Chondrocyte (in vitro differentiated cells): Measurements from ENCODE around the gene HAUS3. TPM values are rescaled to one million over a fixed set of nuclear protein-coding genes. Genes with fewer than 3 reads are reported as not detected.
A peak's percentile ranks its signal among the peaks of the same experiment; 100 is the strongest.

ENCODE experiments used
- DNase-seq: peaks from one replicate; pipeline ENCODE4 v3.0.0; 2021; ENCODE audit warnings: mixed read lengths, low spot score
- H3K27ac Mint-ChIP-seq: one replicate; pipeline ENCODE4 v1.8.0; 2021; ENCODE audit warnings: mild to moderate bottlenecking, moderate library complexity, mixed read lengths; ENCODE audit not compliant: unreplicated experiment
- H3K27me3 Mint-ChIP-seq: 2 replicates; pipeline ENCODE4 v1.8.0; 2021; ENCODE audit warnings: low read depth, mixed read lengths
- H3K36me3 Mint-ChIP-seq: 2 replicates; pipeline ENCODE4 v1.8.0; 2021; ENCODE audit warnings: low read depth, mixed read lengths
- H3K4me1 Mint-ChIP-seq: 2 replicates; pipeline ENCODE4 v1.8.0; 2021; ENCODE audit warnings: low read depth, mild to moderate bottlenecking, mixed read lengths
- H3K4me3 Mint-ChIP-seq: one replicate; pipeline ENCODE4 v1.8.0; 2021; ENCODE audit warnings: mild to moderate bottlenecking, moderate library complexity, mixed read lengths; ENCODE audit not compliant: unreplicated experiment
- H3K9me3 Mint-ChIP-seq: 2 replicates; pipeline ENCODE4 v1.8.0; 2021; ENCODE audit warnings: low read depth, mixed read lengths
- total RNA-seq: library from RNA; stranded (reverse); gene quantifications from 3 replicates; pipeline ENCODE4 v1.2.1, GENCODE V29; 2021
- TF ChIP-seq, protein P1 (sequence below): fragments of 200-600 bp; sonication (generic); IDR thresholded peaks from 2 replicates; pipeline ENCODE4 v1.5.0; 2021; ENCODE audit warnings: antibody characterized with exemption, mild to moderate bottlenecking, moderate library complexity

Gene HAUS3
- total RNA-seq, 1 donor from 2014 or later: 10.0 TPM

DNA sequence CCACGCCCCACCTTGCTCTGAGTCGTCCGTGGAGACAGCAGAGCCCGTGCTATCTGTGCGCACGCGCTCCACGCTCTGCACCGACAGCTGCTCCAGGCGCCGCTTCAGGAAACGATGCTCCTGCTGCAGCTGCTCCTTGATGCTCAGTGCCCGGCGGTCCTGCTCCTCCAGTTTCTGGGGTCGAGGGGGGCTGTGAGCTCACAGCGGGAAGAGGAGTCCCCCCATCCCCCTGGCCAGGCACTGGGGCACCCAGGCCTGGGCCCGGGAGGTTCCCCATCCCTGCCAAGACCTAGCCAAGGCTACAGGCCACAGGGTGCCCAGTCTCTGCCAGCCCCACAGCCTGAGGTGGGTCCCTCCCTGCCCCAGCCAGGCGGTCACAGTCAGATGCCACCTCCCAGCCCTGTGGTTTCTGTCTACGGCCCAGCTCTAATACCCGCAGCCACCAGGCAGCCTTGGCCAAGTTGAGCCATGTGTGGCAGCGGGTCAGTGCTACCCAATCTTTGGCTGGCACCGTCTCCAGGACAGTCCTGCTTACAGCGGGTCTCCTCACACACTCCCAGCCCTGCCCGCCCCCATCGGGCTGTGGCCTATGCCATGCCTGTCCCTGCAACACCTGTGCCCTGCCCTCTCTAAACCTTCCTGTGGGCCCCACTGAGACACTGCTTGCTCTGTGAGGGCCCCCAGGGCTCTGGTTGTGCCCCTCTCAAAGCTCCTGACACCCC is 9.3 kb upstream of the HAUS3 start:
- H3K4me1 Mint-ChIP-seq: no peaks in the 10 kb centered on the region

DNA sequence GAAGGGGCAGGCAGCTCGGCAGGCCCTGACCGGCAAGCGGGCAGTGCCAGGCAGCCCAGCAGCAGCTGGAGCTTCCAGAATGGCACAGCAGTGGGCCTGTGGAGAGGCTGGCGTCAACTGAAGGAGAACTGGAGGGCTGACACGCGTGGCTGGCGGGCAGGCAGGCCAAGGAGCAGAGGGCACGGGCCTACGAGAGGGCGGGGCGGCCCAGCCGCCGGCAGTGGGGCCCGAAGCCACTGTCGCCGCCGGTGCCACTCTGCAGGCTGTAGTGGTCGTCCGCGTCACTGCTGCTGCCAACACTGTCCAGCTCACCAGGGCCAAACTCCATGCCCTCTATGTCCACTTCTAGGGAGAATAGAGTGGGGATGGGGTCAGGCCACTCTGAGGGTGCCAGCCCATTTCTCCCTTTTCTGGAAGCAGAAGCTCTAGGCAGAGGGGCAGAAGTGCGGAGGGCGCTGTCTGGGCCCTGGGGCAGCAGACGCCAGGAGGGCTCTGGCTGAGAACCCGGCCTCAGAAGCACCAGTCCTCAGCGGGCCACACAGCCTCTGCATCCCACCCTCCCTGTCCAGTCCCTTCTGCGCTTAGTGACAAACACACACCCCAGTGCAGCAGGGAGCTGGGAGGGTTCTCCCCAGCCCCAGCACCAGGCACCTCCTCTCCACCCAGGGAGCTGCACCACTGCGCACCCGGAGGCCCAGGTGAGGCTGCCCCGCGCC is 8.6 kb upstream of the HAUS3 start:
- no peak overlapping the region for H3K27ac Mint-ChIP-seq
- peaks cover 2% of the 10 kb centered on the region for H3K4me1 Mint-ChIP-seq
- TF ChIP-seq, protein P1, sequence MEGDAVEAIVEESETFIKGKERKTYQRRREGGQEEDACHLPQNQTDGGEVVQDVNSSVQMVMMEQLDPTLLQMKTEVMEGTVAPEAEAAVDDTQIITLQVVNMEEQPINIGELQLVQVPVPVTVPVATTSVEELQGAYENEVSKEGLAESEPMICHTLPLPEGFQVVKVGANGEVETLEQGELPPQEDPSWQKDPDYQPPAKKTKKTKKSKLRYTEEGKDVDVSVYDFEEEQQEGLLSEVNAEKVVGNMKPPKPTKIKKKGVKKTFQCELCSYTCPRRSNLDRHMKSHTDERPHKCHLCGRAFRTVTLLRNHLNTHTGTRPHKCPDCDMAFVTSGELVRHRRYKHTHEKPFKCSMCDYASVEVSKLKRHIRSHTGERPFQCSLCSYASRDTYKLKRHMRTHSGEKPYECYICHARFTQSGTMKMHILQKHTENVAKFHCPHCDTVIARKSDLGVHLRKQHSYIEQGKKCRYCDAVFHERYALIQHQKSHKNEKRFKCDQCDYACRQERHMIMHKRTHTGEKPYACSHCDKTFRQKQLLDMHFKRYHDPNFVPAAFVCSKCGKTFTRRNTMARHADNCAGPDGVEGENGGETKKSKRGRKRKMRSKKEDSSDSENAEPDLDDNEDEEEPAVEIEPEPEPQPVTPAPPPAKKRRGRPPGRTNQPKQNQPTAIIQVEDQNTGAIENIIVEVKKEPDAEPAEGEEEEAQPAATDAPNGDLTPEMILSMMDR: no peak
- H3K9me3 Mint-ChIP-seq: no peaks in the 10 kb centered on the region
- peaks cover 20% of the 10 kb centered on the region for H3K36me3 Mint-ChIP-seq
- H3K4me3 Mint-ChIP-seq: no peak overlapping the region
- H3K27me3 Mint-ChIP-seq: no peaks in the 10 kb centered on the region
- DNase-seq: peak; percentile 91

More for the DNA sequence above, 9.3 kb upstream of the HAUS3 start:
- TF ChIP-seq, protein P1: no peak
- H3K4me3 Mint-ChIP-seq: no peak overlapping the region
- peaks cover 20% of the 10 kb centered on the region for H3K36me3 Mint-ChIP-seq
- peak; percentile 80 for DNase-seq
- H3K9me3 Mint-ChIP-seq: no peaks in the 10 kb centered on the region
- H3K27ac Mint-ChIP-seq: no peak overlapping the region
- H3K27me3 Mint-ChIP-seq: no peaks in the 10 kb centered on the region

DNA sequence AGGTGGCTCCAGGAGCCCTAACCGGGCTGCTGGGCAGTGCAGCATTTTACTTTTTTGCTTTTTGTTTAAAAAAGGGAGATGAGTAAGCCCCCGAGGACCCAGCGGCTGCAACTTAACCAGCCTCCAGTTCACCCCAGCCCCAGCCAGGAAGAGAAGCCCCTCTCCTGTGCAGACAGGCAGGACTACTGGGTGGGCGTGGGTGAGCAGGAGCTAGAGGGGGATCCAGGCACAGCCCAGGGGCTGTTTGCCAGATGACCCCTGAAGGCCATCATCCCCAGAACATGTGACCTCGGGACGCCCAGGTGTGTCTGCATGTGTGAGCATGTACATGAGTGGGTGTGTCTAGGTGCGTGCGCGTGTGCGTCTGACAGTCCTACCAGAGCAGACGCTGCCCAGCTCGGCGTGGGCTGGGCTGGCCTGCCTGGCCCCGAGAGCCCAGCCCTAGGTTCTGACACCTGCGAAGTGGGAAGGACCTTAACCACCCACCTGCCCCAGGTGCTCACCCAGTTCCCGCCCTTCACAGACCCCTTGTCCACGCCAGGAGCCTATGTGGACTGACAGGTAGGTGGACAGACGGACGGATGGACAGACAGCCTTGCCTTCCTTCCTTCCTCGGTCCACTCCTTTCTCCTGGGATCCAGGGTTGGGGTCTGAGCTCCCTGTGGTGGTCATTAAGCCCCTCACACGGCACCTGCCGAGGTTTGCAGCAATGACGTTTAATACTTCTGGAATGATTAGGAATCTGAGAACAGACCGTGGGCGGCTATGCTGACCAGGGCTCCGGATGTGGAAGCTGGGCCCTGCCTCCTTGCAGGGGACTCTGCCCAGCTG is 7.8 kb upstream of the HAUS3 start:
- peak; percentile 87 for DNase-seq
- no peaks in the 10 kb centered on the region for H3K27me3 Mint-ChIP-seq
- H3K9me3 Mint-ChIP-seq: no peaks in the 10 kb centered on the region
- no peak overlapping the region for H3K4me3 Mint-ChIP-seq
- no peak overlapping the region for H3K27ac Mint-ChIP-seq
- peaks cover 10% of the 10 kb centered on the region for H3K4me1 Mint-ChIP-seq
- peaks cover 17% of the 10 kb centered on the region for H3K36me3 Mint-ChIP-seq
- TF ChIP-seq, protein P1: no peak

DNA sequence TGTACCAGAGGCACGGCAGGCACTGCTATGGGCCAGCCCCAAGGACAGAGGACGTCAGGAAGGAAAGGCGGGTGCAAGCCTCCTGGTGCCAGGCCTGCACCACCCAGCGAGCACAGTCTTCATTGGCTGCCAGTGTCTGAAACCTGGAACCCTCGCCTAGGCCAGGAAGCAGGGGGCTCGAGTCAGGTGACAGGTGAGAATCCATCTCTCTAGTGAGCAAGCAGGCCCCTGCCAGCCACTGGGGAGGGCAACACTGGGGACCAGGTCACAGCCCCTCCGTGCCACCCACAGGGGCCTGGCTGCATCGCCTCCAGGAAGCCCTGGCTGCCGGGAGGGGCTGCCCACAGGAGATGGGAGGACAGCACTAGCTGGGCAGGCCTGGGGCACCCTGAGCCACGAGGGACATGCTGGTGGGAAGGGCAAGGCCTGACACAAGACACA is 6.9 kb upstream of the HAUS3 start:
- no peaks in the 10 kb centered on the region for H3K9me3 Mint-ChIP-seq
- H3K27me3 Mint-ChIP-seq: no peaks in the 10 kb centered on the region
- peaks cover 19% of the 10 kb centered on the region for H3K4me1 Mint-ChIP-seq
- H3K36me3 Mint-ChIP-seq: peaks cover 10% of the 10 kb centered on the region
- H3K4me3 Mint-ChIP-seq: no peak overlapping the region
- no peak overlapping the region for H3K27ac Mint-ChIP-seq
- TF ChIP-seq, protein P1: no peak
- peak; percentile 93 for DNase-seq
